ENCODE results near the gene THYN1.
"Not testable (repeated sequence)": the region's sequence is repeated elsewhere in the genome, so short reads cannot be mapped to it uniquely, and the experiment has no call there.

Gene THYN1

GRCh38 chr11:134253188-134253993 lies at the start of gene THYN1, which contains the start of gene ACAD8:
THYN1 (minus strand) TSS chr11:134253352; CDS start chr11:134252882, 470 bp downstream.
ACAD8 (plus strand) TSS chr11:134253568; CDS start chr11:134253601, 33 bp downstream.
- peak; percentile 89 for DNase-seq

DNA sequence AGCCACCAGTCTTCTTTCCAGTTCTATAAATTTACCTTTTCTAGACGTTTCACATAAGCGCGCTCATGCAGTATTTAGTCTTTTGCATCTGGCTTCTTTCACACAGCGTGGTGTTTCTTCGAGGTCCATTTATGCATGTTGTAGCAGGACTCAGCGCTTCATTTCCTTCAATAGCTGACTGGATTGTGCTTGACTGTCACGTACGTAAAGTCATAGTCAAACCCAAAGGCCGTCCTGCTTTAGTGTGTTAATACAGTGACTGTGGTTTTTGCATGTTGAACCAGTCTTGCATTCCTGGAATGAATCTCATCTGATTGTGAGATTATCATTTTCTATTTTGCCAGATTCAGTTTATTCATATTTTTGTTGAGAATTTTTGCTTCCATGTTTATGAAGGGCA lies 41.5 kb upstream of the THYN1 start:
- DNase-seq = no peak

DNA sequence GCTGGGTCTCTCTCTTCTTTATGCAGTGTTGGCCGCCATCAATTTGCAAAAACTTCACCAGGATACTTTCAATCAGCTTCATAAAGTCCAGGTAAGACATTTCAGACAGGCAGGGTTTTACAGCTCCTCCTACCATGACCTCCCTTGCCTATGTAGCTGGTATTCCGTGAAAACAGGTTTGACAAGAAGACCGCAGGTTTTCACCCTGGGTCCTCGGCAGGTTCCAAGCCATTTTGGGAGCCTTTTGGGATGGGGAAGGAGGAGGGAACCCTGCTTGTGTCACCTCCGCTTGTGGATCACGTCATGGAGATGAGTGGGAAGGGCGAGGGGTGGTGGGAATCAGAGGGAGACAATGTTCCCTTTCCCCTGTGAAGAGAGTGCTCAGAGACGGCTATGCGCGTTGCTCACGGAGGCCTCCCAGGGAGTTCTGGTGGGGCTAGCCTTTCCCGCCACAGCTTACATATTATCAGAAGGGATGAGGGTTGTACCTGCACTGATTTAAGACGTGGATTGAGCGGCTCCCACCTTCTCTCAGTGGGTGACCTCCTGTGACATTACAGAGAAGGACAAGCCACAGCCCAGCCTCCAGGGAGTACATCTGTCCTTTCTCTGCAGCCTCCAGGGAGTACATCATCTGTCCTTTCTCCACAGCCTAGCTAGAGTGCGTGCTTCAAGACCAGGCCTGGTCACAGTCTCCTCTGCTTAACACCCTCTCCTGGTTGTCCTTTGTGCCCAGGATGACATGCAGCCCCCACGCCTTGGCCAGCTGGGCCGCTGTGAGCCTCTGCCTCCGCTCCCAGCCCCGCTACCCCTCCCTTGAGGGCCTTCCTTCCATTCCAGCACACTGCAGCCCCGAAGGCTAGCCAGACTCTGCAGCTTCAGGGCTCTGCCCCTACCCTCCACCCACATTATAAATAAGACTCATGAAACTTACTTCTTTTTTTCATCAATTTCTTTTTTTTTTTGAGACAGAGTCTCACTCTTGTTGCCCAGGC lies 40.3 kb upstream of the THYN1 start:
- DNase-seq = no peak

- DNase-seq = no peak
Observed at GRCh38 chr11:134292661-134293060, 39.5 kb upstream of the THYN1 start.

- no peak for DNase-seq
Observed at GRCh38 chr11:134291196-134291595, 38.0 kb upstream of the THYN1 start.

DNA sequence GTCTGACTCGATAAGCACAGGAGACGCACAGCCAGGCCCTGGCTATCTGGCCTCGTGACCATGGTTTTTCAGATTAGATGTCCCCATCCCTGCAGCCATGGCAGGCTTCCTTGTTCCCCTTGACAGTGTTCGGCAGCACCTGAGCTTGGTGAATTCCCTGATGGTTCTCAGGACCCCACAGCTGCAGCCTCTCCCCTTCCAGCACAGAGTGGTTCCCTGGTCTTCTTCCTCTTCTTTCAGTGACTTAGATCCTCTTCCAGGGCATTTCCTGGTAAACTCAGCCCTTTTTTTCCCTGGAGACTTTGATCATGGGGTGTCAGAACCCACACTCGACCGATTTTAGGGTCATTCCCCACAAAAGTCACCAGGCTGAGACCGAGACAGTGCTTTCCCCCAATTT lies 37.5 kb upstream of the THYN1 start:
- DNase-seq = no peak

GRCh38 chr11:134289789-134290188 lies 36.6 kb upstream of the THYN1 start:
- DNase-seq = no peak

GRCh38 chr11:134289167-134289566 lies 36.0 kb upstream of the THYN1 start:
- DNase-seq = no peak

DNA sequence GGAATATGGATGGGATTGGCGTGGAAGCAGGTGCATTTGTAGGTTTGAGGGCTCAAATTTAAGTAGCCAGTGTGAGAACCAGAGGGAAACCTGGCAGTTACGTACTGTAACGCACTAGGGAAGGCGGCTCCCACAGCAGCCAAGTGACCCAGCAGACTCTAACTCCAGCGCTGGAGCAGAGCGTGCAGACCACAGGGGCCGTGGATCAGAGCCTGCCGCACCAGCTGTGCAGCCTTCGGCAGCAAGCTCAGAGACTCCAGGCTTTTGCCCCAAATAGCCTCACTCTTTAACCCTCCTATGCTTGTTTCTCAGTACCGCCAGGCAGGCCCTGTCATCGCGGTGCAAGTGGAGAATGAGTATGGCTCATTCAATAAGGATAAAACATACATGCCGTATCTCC lies 35.3 kb upstream of the THYN1 start:
- DNase-seq = no peak

DNA sequence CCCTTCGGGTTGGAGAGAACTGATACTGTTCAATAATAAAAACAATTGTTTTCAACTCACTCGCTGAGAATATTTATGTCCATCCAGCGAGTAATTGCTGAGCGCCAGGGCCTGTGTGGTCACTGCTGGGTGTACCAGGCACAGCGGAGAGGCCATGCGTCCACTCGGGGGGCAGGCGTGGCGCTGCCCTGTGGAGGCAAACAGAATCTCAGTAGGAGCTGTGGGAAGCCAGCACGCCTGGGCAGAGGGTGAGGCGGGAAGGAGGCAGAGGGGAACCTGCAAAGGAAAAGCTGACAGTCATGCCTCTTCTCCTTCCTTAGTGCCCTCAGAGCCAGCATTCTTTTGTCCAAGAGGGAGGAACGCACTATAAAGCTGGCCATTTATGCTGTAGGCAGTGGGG lies 34.4 kb upstream of the THYN1 start:
- DNase-seq = no peak

- DNase-seq = not testable (repeated sequence)
Observed at GRCh38 chr11:134284349-134284748, 31.2 kb upstream of the THYN1 start.

DNA sequence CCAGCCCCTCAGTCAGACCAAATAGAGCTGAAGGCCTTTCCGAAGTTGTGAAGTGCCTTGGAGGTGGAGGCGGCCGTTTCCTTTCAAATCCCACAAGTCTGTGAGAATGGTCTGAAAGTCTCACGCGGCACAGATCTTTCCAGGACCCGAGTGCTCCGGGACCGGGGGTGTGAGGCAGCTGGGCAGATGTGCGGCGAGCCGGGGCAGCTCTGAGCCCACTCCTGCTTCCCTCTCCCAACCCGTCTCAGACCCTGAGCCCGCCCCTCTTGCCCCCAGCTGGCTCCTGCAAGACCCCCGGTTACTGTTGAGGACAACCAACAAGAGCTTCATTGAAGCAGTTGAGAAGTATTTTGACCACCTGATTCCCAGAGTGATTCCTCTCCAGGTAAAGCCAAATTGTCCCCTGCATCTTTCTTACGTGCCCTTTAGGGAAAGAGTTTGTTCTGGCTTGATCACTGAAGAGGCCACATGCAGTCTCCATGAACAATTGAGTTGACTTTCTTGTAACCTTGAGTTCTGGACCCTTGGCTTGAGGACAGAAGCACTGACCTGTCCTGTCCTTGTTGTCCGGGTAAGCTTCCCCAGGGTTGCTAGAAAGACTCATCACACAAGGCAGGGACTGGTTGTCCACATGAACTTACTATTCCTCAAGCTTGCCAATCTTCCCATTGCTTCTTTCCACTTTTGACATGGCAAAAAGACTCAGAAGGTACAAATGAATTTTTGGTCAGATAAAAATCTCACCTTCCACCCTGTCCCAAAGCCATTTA lies 30.5 kb upstream of the THYN1 start:
- no peak for DNase-seq

- no peak for DNase-seq
Observed at GRCh38 chr11:134282121-134283045, 29.2 kb upstream of the THYN1 start.

GRCh38 chr11:134281635-134282034 lies 28.5 kb upstream of the THYN1 start:
- not testable (repeated sequence) for DNase-seq

DNA sequence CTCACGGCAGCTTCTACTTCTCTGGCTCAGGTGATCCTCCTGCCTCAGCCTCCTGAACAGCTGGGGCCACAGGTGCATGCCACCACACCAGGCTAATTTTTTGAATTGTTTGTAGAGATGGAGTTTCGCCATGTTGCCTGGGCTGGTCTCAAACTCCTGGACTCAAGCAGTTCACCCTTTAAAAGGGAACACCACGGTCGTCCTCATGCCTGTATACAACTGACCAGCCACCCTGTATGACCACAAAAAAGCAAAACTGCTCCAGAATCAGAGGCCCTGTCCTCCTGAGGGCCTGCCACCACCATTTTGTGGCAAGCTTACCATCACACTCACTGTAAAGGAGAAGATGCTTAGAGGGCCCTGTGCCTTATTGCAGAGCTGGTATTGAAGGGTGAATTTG lies 25.2 kb upstream of the THYN1 start:
- DNase-seq = no peak

DNA sequence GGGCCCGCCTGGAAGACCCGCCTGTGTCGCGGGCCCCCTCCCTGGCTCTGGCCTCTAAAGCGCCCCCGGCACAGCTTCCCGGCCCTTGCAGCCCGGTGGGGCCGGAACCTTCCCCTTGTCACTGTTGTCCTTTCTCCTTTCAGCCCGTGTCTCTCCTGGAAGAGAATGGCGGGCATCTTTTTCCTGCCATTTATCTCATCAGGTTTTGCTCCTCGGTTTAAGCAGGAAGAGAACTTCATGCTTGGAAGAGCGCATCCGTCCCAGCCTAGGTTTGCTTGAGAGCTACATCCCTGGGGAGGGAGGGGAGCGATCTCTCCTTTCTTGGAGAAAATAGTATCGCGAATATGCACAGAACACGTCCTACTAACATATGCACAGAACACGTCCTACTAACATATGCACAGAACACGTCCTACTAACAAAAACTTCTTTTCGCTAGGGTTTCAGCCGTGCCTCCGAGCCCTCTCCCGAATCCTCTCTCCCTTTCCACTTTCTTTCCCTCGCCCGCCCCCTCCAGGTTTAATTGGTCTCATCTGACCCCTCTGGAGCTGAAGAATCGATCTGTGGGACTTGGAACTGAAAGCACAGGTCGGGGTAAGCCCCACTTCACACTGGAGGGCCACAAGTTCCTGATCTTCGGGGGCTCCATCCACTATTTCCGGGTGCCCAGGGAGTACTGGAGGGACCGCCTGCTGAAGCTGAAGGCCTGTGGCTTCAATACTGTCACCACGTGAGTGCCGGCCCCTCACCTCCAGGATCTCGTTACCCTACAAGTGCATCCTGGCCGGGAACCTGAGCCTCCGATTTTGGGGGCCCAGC lies 24.2 kb upstream of the THYN1 start:
- no peak for DNase-seq

DNA sequence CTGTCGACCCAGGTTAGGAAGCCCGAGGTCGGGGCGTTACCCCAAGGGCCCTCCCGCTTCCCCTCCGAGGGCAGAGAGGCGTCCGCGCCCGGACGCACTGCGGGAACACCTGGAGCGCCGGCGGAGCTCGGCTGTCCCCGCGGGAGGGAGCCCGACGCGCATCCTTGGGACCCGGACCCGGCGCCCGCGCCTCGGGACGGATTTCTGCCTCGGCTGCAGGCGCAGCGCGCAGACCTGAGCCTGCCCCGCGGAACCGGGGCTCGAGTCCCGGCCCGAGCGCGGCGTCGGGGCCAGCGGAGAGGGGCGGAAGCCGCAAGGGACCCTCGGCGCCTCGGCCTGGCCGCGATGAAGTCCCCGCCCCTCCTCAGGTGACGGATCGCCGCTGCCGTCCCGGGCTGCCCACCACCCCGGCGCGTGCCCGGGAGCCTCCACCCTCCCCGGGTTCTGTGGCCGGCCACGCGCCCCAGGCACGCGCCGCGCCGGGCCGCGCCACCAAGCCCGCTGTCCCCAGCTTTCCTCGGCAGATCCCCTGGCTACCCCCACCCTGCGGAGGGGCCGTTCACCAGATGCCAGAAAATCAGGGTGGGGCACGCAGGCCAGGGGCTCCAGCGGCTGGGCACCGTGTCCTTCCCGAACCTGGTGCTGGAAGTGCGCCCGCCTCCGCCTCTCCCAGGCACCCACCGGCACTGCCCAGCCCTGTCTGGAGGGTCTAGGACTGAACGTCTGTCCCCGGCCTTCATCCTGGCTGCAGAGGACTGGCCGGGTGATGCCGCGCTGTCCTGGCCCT lies 23.4 kb upstream of the THYN1 start:
- peak; percentile 37 for DNase-seq

DNA sequence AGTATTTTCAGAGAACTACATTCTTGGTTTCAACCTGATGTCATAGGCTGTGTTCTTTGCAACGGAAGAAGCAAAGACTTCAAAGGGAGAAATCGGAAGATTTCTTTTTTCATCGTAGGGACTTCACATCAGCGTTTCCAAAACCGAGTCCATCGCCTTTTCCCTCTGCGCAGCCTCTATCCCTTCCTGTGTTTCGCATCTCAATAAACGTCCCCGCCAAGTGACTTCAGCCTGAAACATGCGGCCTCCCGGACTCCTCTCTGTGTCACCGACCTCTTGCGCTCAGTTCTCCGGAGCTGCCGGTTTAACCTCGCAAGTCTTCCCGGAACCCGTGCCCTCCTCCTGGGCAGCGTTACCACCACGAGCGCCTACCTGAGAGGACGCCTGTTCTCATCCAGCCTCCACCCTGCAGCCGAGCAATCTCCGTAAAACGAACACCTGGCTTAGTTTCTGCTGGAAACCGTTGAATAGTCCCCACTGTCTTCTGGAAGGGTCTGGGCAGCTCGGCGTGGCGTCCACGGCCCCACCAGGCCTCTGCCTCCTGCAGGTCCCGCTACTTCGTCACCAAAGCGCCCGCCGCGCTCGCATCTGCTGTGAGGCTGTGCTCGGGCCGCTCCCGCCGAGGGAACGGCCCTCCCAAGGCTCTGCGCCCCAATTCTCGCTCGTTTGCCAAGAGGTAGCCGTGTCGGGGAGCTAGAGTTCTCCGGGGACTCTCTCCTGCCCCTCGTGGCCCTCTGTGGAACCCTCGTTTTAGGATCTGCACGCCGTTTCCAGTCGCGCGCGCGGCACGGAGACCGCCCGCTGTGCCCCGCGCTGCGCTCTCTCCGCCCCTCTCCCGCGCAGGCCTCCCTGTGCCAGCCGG lies 22.6 kb upstream of the THYN1 start, which contains the start of gene GLB1L3:
Gene GLB1L3, plus strand, starts transcription at position 846 of the 862 bp plus-strand sequence. CDS start 362 bp downstream, outside the sequence.
- DNase-seq = peak; percentile 73

- DNase-seq = no peak
Observed at GRCh38 chr11:134275188-134275533, 22.0 kb upstream of the THYN1 start.
